C4-2B (cell line): Measurements from ENCODE around the gene MGST2.

Source experiments
- H3K27ac ChIP-seq: fragments of 450-650 bp; 2 replicates; pipeline ENCODE4 v1.5.1; 2017
- CTCF ChIP-seq: fragments of 450-650 bp; conservative IDR thresholded peaks from 2 replicates; pipeline ENCODE4 v1.5.1; 2017; ENCODE audit warnings: mild to moderate bottlenecking
- ZFX ChIP-seq: fragments of 450-650 bp; IDR thresholded peaks from 2 replicates; pipeline ENCODE4 v1.6.1; 2017

MGST2 gene

DNA sequence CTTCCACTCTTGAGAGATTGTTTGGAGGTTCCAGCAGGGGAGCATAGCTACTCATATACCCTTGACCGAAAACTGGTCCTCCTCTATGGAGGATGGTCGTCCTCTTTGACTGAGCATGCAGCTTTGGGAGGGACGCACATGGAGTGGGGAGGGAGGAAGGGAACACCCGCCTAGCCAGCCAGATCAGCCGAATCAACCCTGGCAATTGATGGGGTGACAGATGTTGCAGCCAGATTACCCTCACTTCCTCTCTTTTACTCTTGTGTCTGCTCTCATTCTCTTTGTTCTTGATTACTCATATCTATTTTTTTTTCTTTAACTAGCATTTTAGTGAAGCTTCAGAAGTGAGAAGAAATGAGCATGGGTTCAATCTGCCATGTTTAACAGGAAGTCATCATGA lies 19.6 kb downstream of the MGST2 start:
- TF ChIP-seq ZFX, result no peak
- TF ChIP-seq CTCF, result no peak
- no peak overlapping the region for H3K27ac ChIP-seq

- no peak for TF ChIP-seq CTCF
- TF ChIP-seq ZFX, result no peak
These were observed 20.5 kb downstream of the MGST2 start for GRCh38 chr4:139686130-139686529.

GRCh38 chr4:139686988-139687387 lies 21.4 kb downstream of the MGST2 start:
- H3K27ac ChIP-seq, result no peak overlapping the region
- TF ChIP-seq CTCF, result no peak
- no peak for TF ChIP-seq ZFX

More at GRCh38 chr4:139686130-139686529, 20.5 kb downstream of the MGST2 start:
- no peak overlapping the region for H3K27ac ChIP-seq

DNA sequence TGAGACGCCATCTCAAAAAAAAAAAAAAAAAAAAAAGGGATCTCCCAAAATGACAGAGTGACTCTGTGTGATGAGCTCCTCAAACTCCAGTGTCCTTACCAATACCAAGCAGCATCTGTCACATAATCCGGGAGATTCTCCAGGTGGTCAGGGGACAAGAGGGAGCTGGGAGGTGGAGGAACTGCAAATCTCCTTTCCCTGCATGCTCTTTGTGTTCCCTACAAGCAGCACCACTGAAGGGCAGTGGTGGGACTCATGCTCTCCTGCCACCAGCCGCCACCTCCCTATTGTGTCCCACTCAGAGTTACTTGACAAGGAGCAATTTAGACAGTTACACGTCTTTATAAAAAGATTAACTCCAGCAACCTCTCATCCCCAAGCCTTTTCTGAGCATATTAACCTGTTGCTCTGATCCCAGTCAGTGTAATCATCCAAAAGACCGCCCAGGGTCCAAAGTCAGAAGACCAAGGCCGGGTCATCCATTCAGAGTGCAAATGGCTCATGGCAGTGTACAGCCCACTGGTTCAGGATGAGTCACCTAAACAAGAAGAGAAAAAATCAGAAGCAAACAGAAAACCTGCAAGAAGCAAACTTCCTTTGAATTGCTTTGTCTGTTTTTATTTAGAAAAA lies 23.6 kb downstream of the MGST2 start:
- no peak overlapping the region for H3K27ac ChIP-seq
- TF ChIP-seq CTCF (no peak), ZFX (no peak)

DNA sequence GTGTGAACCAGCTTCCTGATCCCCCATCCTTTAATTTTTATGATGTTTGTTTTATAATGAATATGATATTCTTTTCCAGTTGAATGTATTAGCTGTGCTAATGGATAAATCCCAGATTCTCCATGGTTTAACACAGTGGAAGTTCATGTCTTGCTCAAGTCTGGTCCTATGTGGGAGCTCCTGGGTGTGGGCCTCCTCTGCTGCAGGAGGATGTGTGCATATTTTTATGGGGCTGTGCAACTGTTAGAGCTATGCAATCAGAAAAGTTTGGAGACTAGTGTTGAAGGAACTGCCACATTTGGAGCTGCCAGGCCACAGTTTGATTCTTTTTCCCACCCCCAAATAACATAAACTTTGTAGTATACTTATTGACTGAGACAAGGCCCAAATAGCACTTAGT lies 24.8 kb downstream of the MGST2 start:
- TF ChIP-seq CTCF (no peak), ZFX (no peak)
- H3K27ac ChIP-seq, result no peak overlapping the region

DNA sequence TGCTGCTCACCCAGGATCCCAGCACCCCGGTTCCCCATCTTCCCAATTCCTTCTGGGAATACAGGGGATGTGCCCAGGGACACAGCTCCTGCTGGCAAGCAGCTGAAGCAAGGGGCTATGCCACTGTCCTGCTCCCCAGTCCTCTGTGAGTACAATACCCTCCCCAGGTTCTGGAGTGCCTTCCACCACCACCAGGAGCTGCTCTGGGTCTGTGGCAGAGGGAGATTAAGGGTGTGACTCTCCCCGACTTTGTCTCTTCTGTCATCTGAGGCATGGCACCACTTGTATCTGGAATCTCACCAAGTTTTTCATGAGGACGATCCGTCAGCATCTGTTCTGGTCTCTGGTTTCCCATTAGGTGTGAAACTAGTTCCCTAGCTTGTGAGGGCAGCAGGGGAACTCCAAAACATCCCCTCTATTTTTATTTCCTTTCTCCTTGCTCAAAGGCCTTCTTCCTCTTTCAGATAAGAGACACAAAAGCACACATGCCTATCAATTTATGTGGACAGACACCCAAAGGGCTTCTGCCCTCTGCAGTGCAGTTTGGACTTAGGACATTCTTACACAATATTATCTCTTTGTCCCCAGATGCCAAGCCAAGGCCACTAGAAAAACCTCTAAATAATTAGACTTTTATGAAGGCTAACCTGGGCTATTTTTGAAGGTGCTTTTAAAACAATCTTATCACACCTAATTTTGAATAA lies 26.8 kb downstream of the MGST2 start:
- no peak for TF ChIP-seq ZFX
- no peak for TF ChIP-seq CTCF
- H3K27ac ChIP-seq, result no peak overlapping the region

- H3K27ac ChIP-seq, result no peak overlapping the region
- no peak for TF ChIP-seq ZFX
- no peak for TF ChIP-seq CTCF
These were observed 29.0 kb downstream of the MGST2 start for GRCh38 chr4:139694522-139695107.
